C4-2B (cell line): ENCODE measurements around the gene PCNX1.

Experiments used
- ZFX ChIP-seq: fragments of 450-650 bp; IDR thresholded peaks from 2 replicates; pipeline ENCODE4 v1.6.1; 2017
- TF ChIP-seq, protein P1 (sequence below): fragments of 450-650 bp; conservative IDR thresholded peaks from 2 replicates; pipeline ENCODE4 v1.5.1; 2017; ENCODE audit warnings: mild to moderate bottlenecking

- TF ChIP-seq, protein P1, sequence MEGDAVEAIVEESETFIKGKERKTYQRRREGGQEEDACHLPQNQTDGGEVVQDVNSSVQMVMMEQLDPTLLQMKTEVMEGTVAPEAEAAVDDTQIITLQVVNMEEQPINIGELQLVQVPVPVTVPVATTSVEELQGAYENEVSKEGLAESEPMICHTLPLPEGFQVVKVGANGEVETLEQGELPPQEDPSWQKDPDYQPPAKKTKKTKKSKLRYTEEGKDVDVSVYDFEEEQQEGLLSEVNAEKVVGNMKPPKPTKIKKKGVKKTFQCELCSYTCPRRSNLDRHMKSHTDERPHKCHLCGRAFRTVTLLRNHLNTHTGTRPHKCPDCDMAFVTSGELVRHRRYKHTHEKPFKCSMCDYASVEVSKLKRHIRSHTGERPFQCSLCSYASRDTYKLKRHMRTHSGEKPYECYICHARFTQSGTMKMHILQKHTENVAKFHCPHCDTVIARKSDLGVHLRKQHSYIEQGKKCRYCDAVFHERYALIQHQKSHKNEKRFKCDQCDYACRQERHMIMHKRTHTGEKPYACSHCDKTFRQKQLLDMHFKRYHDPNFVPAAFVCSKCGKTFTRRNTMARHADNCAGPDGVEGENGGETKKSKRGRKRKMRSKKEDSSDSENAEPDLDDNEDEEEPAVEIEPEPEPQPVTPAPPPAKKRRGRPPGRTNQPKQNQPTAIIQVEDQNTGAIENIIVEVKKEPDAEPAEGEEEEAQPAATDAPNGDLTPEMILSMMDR: no peak
- TF ChIP-seq ZFX: no peak
These were observed 36.6 kb downstream of the PCNX1 start for GRCh38 chr14:70943838-70944237.
